GM20000 (cell line): Measurements from ENCODE around the gene SUV39H1.
A peak's percentile ranks its signal among the peaks of the same experiment; 100 is the strongest.
"Not testable (repeated sequence)": the region's sequence is repeated elsewhere in the genome, so short reads cannot be mapped to it uniquely, and the experiment has no call there.

ENCODE experiments used
- DNase-seq: peaks from one replicate; pipeline ENCODE4 v3.0.0; 2012; ENCODE audit warnings: low spot score
- CTCF ChIP-seq: IDR thresholded peaks from 2 replicates; pipeline ENCODE4 v1.5.1; 2012; ENCODE audit warnings: mild to moderate bottlenecking, control low read depth; ENCODE audit errors: extremely low read depth, missing control alignments

Gene SUV39H1, protein sequence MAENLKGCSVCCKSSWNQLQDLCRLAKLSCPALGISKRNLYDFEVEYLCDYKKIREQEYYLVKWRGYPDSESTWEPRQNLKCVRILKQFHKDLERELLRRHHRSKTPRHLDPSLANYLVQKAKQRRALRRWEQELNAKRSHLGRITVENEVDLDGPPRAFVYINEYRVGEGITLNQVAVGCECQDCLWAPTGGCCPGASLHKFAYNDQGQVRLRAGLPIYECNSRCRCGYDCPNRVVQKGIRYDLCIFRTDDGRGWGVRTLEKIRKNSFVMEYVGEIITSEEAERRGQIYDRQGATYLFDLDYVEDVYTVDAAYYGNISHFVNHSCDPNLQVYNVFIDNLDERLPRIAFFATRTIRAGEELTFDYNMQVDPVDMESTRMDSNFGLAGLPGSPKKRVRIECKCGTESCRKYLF

DNA sequence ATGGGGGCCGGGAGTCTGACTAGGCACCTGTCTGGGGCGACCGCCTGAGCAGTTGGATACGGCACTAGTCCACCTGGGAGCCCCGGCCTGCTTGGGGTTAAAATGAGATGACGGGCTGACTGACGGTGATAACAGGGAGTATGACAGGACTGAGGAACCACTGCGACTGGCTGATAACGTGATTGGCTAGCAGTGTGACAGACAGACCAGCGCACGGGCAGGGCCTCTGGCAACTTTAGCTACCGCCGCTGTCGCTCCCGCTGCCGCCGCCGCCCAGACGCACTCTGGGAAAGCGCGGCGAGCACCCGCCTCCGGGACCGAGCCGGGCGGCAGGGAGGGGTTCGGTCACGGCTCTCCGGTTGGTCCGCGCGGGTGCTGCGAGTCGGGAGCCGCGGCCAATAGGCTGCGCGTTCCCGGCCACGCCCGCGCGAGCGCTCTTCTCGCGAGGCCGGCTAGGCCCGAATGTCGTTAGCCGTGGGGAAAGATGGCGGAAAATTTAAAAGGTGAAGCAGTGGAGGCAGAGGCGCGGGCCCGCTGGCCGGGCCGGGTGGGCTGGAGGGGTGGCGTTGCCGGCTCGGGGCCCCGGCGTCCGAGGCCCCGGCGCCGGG lies at the start of gene SUV39H1:
TSS of gene SUV39H1 (plus strand) at position 434 of the 608 bp plus-strand sequence. CDS start at position 485, 51 bp downstream.
- peak; percentile 96 for DNase-seq
- TF ChIP-seq CTCF: no peak

- TF ChIP-seq CTCF: no peak
- peak; percentile 32 for DNase-seq
Observed at GRCh38 chrX:48648336-48648751, 48.2 kb upstream of the SUV39H1 start.

DNA sequence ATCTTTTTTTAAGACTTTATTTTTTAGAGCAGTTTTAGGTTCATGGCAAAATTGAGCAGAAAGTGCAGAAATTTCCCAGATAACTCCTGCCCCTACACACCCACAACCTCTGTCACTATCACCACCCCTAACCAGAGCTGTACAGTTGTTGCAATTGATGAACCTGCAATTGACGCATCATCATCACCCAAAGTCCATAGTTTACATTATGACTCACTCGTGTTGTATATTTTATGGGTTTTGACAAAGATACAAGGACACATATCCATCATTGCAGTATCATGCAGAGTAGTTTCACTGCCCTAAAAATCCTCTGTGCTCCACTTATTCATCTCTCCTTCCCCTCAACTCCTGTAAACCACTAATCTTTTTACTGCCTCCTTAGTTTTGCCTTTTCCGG lies 47.4 kb upstream of the SUV39H1 start:
- no peak for TF ChIP-seq CTCF
- no peak for DNase-seq

GRCh38 chrX:48652055-48652579 lies 44.4 kb upstream of the SUV39H1 start:
- not testable (repeated sequence) for DNase-seq

- DNase-seq: not testable (repeated sequence)
Observed at GRCh38 chrX:48654746-48655145, 41.8 kb upstream of the SUV39H1 start.

DNA sequence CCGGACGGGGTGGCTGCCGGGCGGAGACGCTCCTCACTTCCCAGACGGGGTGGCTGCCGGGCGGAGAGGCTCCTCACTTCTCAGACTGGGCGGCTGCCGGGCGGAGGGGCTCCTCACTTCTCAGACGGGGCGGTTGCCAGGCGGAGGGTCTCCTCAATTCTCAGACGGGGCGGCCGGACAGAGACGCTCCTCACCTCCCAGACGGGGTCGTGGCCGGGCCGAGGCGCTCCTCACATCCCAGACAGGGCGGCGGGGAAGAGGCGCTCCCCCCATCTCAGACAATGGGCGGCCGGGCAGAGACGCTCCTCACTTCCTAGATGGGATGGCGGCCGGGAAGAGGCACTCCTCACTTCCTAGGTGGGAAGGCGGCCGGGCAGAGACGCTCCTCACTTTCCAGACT lies 36.8 kb upstream of the SUV39H1 start:
- not testable (repeated sequence) for DNase-seq

- no peak for TF ChIP-seq CTCF
- no peak for DNase-seq
Observed at GRCh38 chrX:48663241-48663640, 33.3 kb upstream of the SUV39H1 start.

GRCh38 chrX:48664156-48664555 lies 32.4 kb upstream of the SUV39H1 start:
- no peak for TF ChIP-seq CTCF
- DNase-seq: no peak

DNA sequence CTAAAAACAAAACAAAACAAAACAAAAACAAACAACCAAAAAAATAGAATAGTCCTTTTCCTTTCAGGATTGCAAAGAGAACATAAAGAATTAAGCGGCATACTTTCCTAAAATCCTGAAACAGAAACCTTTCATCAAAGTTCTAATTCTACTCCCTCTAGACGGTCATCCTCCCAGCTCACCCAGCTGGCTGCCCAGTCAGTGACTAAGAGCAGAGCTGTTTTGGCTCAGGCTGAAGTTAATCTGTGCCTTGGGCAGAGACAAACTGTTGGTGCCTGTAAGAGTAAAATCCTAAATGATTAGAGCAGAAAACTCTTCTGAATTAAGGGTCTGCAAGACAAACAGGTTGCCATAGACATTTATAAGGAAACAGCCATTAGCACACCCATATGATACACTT lies 30.5 kb upstream of the SUV39H1 start:
- no peak for DNase-seq
- TF ChIP-seq CTCF: no peak
